HG02852 (cell line): ENCODE data around the gene ZNHIT3.
"Not testable (repeated sequence)": the region's sequence is repeated elsewhere in the genome, so short reads cannot be mapped to it uniquely, and the experiment has no call there.

Experiments
- ATAC-seq: cut with Tn5 transposase; IDR thresholded peaks from one replicate; pipeline ENCODE4 v1.9.1; 2021; ENCODE audit warnings: mild to moderate bottlenecking, moderate library complexity; ENCODE audit not compliant: unreplicated experiment

The ZNHIT3 gene

GRCh38 chr17:36482611-36483504 lies 3.6 kb upstream of the ZNHIT3 start:
- ATAC-seq = no peak

GRCh38 chr17:36484021-36484420 lies 2.5 kb upstream of the ZNHIT3 start:
- not testable (repeated sequence) for ATAC-seq

- no peak for ATAC-seq
Observed at GRCh38 chr17:36485027-36485426, 1.5 kb upstream of the ZNHIT3 start.

- ATAC-seq = no peak
Observed at GRCh38 chr17:36485805-36486203, 677 bp upstream of the ZNHIT3 start.

GRCh38 chr17:36493956-36494355 lies 7.5 kb downstream of the ZNHIT3 start:
- ATAC-seq = no peak

GRCh38 chr17:36494674-36495073 lies 8.2 kb downstream of the ZNHIT3 start:
- ATAC-seq = no peak

GRCh38 chr17:36495076-36495578 lies 8.6 kb downstream of the ZNHIT3 start:
- no peak for ATAC-seq

- ATAC-seq = no peak
Observed at GRCh38 chr17:36496018-36496789, 9.7 kb downstream of the ZNHIT3 start.

GRCh38 chr17:36498155-36498554 lies 11.7 kb downstream of the ZNHIT3 start:
- ATAC-seq = no peak

- ATAC-seq = no peak
Observed at GRCh38 chr17:36498560-36499300, 12.2 kb downstream of the ZNHIT3 start.

- no peak for ATAC-seq
Observed at GRCh38 chr17:36500745-36501225, 14.3 kb downstream of the ZNHIT3 start.

GRCh38 chr17:36501351-36501750 lies 14.9 kb downstream of the ZNHIT3 start:
- no peak for ATAC-seq

GRCh38 chr17:36501963-36502362 lies 15.5 kb downstream of the ZNHIT3 start:
- ATAC-seq = no peak

- no peak for ATAC-seq
Observed at GRCh38 chr17:36503456-36504155, 17.1 kb downstream of the ZNHIT3 start.

GRCh38 chr17:36504156-36504545 lies 17.7 kb downstream of the ZNHIT3 start:
- ATAC-seq = no peak

- ATAC-seq = no peak
Observed at GRCh38 chr17:36505171-36505570, 18.7 kb downstream of the ZNHIT3 start.

GRCh38 chr17:36506249-36506826 lies 19.9 kb downstream of the ZNHIT3 start:
- no peak for ATAC-seq

- ATAC-seq = no peak
Observed at GRCh38 chr17:36506831-36507230, 20.4 kb downstream of the ZNHIT3 start.

- no peak for ATAC-seq
Observed at GRCh38 chr17:36507266-36507665, 20.8 kb downstream of the ZNHIT3 start.

- ATAC-seq = not testable (repeated sequence)
Observed at GRCh38 chr17:36508439-36508838, 22.0 kb downstream of the ZNHIT3 start.
